GM13976 (cell line): ENCODE results near the gene LRCH1.
A peak's percentile ranks its signal among the peaks of the same experiment; 100 is the strongest.

Experiments
- DNase-seq: peaks from one replicate; pipeline ENCODE4 v3.0.0; 2012; ENCODE audit warnings: low spot score
- CTCF ChIP-seq: IDR thresholded peaks from 2 replicates; pipeline ENCODE4 v1.5.1; 2012; ENCODE audit warnings: borderline replicate concordance, mild to moderate bottlenecking; ENCODE audit not compliant: insufficient read depth; ENCODE audit errors: extremely low read depth, missing control alignments, control extremely low read depth
- in situ Hi-C: fragments of 300-500 bp; cut with MboI; formaldehyde crosslinking; loops from one replicate; pipeline ENCODE4 v1.12.0; 2022; ENCODE audit warnings: low sequenced_read_pairs, mixed read lengths, inconsistent platforms; ENCODE audit not compliant: unreplicated experiment

LRCH1 gene

GRCh38 chr13:46796515-46797474, 243.8 kb downstream of the LRCH1 start, which contains the start of gene ESD:
TSS of gene ESD (minus strand) at chr13:46797161. CDS start at chr13:46791413, 5,748 bp downstream.
- DNase-seq: peak; percentile 95
- in situ Hi-C loops: no loop called here
- TF ChIP-seq CTCF: no peak

- in situ Hi-C loops: no loop called here
- DNase-seq: no peak
- TF ChIP-seq CTCF: no peak
These were observed 244.7 kb downstream of the LRCH1 start for GRCh38 chr13:46797501-46798237.

GRCh38 chr13:46799139-46799538, 246.2 kb downstream of the LRCH1 start:
- in situ Hi-C loops: no loop called here
- no peak for DNase-seq
- no peak for TF ChIP-seq CTCF

GRCh38 chr13:46801858-46802257, 248.9 kb downstream of the LRCH1 start:
- DNase-seq: no peak
- no peak for TF ChIP-seq CTCF
- in situ Hi-C loops: no loop called here
